GM19328 (cell line): ENCODE results near the gene MAP4K1.
A peak's percentile ranks its signal among the peaks of the same experiment; 100 is the strongest.
"Not testable (repeated sequence)": the region's sequence is repeated elsewhere in the genome, so short reads cannot be mapped to it uniquely, and the experiment has no call there.

Experiments used
- ATAC-seq: cut with Tn5 transposase; IDR thresholded peaks from one replicate; pipeline ENCODE4 v1.9.1; 2021; ENCODE audit warnings: mild to moderate bottlenecking, moderate library complexity; ENCODE audit not compliant: unreplicated experiment

Gene MAP4K1

DNA sequence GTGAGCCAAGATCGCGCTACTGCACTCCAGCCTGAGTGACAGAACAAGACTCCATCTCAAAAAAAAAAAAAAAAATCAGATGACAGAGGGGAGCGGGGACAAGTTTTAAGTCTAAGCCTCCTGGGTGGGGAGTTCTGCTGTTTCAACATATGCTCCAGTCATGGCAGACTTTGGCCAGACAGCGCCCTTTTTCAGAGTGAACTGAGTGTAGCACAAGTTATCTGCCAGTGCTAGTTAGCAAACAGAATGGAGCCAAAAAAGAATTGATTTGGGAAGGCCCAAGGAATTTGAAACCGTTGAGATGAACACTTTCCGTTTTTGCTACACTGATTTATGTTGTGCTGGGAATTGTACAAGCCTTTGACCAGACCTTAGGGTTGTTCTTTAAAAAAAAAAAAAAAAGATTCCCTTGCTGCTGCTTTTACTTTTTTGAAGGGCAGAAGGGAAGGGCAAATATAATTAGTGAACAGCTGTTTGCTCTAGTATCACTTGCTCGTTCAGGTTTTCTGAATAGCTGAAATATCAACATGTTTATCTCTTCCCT lies 35.3 kb upstream of the MAP4K1 start:
- no peak for ATAC-seq

DNA sequence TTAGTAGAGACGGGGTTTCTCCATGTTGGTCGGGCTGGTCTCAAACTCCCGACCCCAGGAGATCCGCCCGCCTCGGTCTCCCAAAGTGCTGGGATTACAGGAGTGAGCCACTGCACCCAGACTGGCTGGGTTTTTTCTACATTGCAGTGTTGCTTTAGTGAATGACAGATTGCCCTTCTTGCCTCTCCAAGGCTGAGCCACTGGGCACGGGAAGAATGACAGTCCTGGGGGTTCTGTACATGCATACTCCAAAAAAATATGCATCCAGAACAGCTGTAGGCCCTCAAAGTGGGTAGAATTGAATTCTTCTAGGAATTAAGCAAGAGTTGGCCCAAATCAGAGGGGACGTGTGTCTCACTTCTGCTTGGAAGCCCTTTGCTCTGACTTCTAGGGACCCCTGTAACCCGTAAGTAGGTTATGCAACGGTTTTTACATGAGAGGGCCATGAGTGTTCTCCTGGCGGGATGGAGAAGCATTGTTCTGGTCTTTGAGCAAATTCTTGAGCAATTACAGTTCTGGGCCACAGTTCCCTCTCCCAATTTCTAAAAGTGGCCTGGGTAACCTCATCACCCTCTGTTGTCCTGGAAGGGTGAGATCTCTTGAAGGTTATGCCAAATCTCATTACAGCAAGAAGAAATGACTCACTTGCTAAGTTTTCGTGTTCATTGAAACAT lies 33.3 kb upstream of the MAP4K1 start:
- no peak for ATAC-seq

GRCh38 chr19:38650172-38650775 lies 32.5 kb upstream of the MAP4K1 start:
- no peak for ATAC-seq

DNA sequence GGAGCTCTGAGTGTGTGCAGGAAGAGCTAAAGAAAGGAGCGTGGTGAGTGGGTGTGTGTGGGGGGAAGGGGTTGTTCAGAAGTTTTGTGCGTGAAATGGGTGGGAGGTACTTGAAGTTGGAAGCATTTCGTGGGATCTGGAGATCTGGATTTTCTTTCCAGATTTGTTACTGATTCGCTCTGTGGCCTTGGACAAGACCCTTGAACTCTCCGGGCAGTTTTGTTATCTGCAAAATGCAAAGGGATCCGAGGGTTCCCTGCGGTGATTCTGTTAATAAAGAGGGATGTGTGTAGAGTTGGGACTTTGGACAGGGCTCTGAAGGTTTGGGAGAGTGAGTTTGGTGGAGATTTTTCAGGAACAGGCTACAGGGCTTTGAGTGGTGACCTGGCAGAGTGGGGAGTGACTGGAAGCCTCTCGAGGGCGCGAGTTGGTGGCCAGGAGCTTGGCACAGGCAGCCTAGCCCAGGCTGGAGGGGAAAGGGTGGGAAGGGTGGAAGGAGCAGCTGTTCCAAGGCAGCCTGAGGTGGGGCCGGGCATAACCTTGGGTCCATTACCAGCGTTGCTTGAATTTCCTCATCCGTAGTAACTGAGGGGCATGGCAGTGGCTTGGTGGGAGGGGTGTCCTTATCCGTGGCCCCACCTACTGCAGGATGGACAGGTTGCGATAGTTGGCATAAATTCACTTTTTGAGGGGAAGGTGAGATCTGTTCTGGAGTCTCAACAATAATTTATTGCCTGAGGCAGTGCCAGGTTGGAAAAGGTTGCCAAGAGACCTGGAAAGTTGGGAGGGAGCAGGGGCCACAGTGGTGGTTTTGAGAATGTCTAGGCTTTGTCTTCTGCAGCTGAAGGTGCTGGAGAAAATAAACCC lies 31.8 kb upstream of the MAP4K1 start:
- ATAC-seq: no peak

DNA sequence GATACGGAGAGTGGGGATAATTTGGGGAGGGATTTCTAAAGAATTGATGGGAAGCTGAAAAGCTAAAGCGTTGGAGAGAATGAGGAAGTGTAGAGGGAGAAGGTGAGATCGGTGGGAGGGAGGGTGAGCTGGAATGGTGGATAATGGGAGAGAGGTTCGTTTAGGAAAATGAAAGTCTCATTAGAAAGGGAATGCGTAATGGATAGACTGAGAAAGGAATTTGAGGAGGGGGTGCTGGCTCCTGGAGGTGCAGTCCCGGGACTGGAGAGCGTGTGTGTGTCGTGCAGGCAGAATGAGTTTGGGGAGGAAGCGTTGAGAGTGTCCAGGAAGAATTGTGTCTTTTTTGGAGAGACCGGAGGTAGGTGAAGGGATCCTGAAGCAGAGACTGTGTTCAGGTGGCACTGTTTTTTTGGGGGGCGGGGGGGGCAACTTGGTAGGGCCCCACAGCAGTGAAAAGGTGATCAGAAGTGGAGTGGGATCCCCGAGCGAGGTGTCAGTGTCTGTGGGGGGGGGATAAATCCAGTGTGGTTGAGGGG lies 31.1 kb upstream of the MAP4K1 start:
- ATAC-seq: no peak

GRCh38 chr19:38647966-38648768 lies 30.4 kb upstream of the MAP4K1 start:
- ATAC-seq: no peak

DNA sequence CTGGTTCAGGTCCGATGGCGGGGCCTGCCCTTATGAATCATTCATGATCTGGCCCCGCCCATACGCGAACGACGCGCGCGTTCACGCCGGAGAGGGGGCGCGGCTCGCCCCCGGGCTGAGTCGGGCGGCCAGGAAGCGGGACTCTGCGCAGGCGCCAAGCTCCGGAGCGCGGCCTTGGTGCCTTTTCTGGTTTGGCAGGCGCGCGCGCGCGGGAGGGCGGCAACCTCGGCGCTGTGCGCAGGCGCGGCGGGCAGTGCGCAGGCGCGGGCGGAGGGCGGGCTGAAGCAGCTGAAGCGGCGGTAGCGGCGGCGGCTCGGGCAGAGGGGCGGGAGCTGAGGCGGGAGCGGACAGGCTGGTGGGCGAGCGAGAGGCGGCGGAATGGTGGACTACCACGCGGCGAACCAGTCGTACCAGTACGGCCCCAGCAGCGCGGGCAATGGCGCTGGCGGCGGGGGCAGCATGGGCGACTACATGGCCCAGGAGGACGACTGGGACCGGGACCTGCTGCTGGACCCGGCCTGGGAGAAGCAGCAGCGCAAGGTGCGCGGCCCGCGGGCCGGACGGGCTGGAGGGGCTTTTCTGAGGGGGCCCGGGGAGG lies 29.7 kb upstream of the MAP4K1 start, which contains the start of gene ACTN4:
ACTN4 (plus strand) TSS at position 282 of the 598 bp plus-strand sequence; CDS start at position 379, 97 bp downstream.
- ATAC-seq: peak; percentile 89

GRCh38 chr19:38644719-38645118 lies 27.0 kb upstream of the MAP4K1 start:
- no peak for ATAC-seq

GRCh38 chr19:38642176-38642575 lies 24.4 kb upstream of the MAP4K1 start:
- no peak for ATAC-seq

GRCh38 chr19:38640368-38640767 lies 22.6 kb upstream of the MAP4K1 start:
- ATAC-seq: no peak

- ATAC-seq: no peak
These were observed 21.9 kb upstream of the MAP4K1 start for GRCh38 chr19:38639679-38640078.

GRCh38 chr19:38638461-38638860 lies 20.7 kb upstream of the MAP4K1 start:
- ATAC-seq: no peak

DNA sequence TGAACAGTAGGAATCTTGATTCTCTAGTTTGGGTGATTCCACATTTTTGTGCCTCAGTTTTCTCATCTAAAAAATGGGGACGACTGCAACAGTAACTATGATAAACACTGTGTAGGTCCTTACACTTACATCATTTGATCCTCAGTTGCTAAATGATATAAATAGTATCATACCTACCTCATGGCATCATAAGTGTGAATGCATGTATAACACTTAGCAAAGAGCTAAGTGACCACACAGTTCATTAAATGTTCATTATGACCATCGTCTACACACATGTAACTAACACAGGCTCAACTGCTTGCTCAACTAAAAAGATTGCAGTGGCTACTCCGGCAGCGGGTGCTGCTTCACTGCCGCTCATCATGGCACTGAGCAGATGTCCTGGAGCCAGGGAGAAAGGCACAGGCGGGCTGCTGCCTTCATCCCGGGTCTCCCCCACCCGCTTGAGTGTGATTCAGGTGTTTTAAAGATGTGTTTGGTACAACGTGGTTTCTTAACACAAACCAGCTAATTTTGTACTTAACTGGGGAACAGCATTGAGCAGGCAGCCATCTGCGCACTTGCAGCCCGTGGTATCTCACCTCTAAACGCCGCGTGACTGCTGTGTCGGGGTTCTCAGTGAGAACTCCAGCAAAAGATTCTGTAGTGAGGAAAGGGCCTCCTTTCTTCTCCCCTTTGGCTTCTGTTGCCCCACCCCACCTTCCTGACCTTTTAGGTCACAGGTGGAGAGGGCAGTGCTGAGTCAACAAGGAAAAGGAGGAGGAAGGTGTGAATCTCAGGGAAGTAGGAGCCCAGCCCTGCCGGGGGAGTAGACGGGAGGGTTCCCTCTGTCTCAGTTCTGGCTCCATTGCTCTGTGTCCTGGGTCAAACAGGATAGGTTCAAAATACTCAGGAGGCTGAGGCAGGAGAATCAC lies 18.0 kb upstream of the MAP4K1 start:
- no peak for ATAC-seq

GRCh38 chr19:38634757-38635482 lies 17.2 kb upstream of the MAP4K1 start:
- ATAC-seq: no peak

- no peak for ATAC-seq
These were observed 14.9 kb upstream of the MAP4K1 start for GRCh38 chr19:38632476-38633213.

GRCh38 chr19:38631811-38632475 lies 14.2 kb upstream of the MAP4K1 start:
- ATAC-seq: not testable (repeated sequence)

GRCh38 chr19:38631301-38631700 lies 13.5 kb upstream of the MAP4K1 start:
- not testable (repeated sequence) for ATAC-seq
